Activated CD4-positive, alpha-beta T cell treated with anti-CD3 and anti-CD28 coated beads for 36 hours (primary cell): ENCODE data around the gene SEC61A2. TPM values are rescaled to one million over a fixed set of nuclear protein-coding genes. Genes with fewer than 3 reads are reported as not detected.

Experiments
- ATAC-seq: fragments of 200-7000 bp; cut with Tn5 transposase; one replicate; pipeline ENCODE4 v1.10.0; 2021; ENCODE audit warnings: mild to moderate bottlenecking, moderate library complexity
- CTCF ChIA-PET: fragments of 350-600 bp; sonication (Branson Sonifier 250); formaldehyde crosslinking; loops from one replicate; lab custom pipeline; 2021; ENCODE audit warnings: antibody characterized with exemption; lab: Charles Lee
- POLR2A ChIA-PET: fragments of 350-600 bp; sonication (Branson Sonifier 250); formaldehyde crosslinking; loops from one replicate; lab custom pipeline; 2021; ENCODE audit warnings: antibody characterized with exemption, inconsistent platforms; lab: Charles Lee
- DNase-seq: peaks from one replicate; pipeline ENCODE4 v3.0.0-alpha.2; 2020
- H3K27ac Mint-ChIP-seq: one replicate; pipeline ENCODE4 v1.8.0; 2021; ENCODE audit warnings: mixed read lengths
- H3K27me3 Mint-ChIP-seq: one replicate; pipeline ENCODE4 v1.8.0; 2021; ENCODE audit warnings: mixed read lengths
- H3K36me3 Mint-ChIP-seq: one replicate; pipeline ENCODE4 v1.8.0; 2021; ENCODE audit warnings: low read depth, mixed read lengths
- H3K4me1 Mint-ChIP-seq: one replicate; pipeline ENCODE4 v1.8.0; 2021; ENCODE audit warnings: mixed read lengths
- H3K4me3 Mint-ChIP-seq: one replicate; pipeline ENCODE4 v1.8.0; 2021; ENCODE audit warnings: mild to moderate bottlenecking, moderate library complexity, mixed read lengths
- H3K9me3 Mint-ChIP-seq: one replicate; pipeline ENCODE4 v1.8.0; 2021; ENCODE audit warnings: low read depth, mixed read lengths
- intact Hi-C, 2 experiments: fragments of 100-400 bp; cut with DNase I in 1 of 2; cut with micrococcal nuclease in 1 of 2; formaldehyde crosslinking; loops; one replicate each; pipeline versions ENCODE4 v1.14.2 to v1.15.1; 2022 to 2024; cut with DNase I, micrococcal nuclease
- total RNA-seq, 2 experiments: library from RNA; stranded (reverse); gene quantifications; one replicate each; pipeline ENCODE4 v1.2.3, GENCODE V29; 2021

SEC61A2 gene
- total RNA-seq, 2 experiments from 2014 or later: 11.3 to 12.0 TPM

DNA sequence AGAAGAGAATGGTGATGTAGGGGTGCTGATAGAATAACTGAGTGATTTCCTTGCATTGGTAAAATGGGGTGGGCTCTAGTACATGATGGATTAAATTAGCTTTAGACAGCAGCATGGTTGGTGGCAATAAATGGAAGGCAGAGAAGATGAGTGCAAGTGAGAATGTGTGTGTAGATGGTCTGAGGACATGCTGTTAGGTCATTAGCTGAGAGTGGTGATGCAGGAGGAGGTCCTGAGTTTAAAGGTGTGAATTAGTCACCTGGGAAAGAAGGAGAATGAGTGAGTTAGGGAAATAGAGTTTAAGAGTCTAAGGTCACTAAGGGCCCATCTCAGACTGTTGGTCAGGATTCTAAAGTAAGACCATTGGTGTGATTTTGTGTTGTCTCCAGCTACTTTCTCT lies 17.9 kb upstream of the SEC61A2 start:
- ATAC-seq (peak; percentile 31), DNase-seq (no peak)
- H3K4me1 Mint-ChIP-seq: peaks cover 33% of the 10 kb centered on the region
- no peaks in the 10 kb centered on the region for H3K27me3 Mint-ChIP-seq
- H3K27ac Mint-ChIP-seq: peak overlapping the region; percentile 65
- POLR2A ChIA-PET: interaction anchor here (0.8 kb wide), 1 partner anchor 11 kb away, joined by 10 read pairs; no protein-coding TSS in a partner anchor
- H3K36me3 Mint-ChIP-seq: peaks cover 31% of the 10 kb centered on the region
- intact Hi-C loops: no loop called here
- CTCF ChIA-PET: interaction anchor here (0.7 kb wide), 2 partner anchors 10 to 68 kb away, joined by 4 read pairs; no protein-coding TSS in a partner anchor
- H3K9me3 Mint-ChIP-seq: no peaks in the 10 kb centered on the region
- no peak overlapping the region for H3K4me3 Mint-ChIP-seq

DNA sequence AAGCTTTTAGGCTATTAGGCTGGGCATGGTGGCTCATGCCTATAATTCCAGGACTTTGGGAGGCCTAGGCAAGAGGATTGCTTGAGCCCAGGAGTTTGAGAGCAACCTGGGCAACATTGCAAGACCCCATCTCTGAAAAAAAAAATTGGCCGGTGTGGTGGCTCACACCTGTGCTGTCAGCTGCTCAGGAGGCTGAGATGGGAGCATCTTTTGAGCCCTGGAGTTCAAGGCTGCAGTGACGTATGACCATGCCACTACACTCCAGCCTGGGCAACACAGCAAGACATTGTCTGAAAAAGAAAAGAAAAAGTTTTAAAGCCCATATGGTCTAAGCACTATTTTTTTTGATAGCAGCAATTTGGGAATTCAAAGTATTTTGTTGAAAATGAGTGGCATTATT lies 15.8 kb upstream of the SEC61A2 start:
- Mint-ChIP-seq H3K4me1 (peaks cover 33% of the 10 kb centered on the region), H3K27me3 (no peaks in the 10 kb centered on the region), H3K9me3 (no peaks in the 10 kb centered on the region), H3K27ac (peak overlapping the region; percentile 64), H3K4me3 (no peak overlapping the region), H3K36me3 (peaks cover 26% of the 10 kb centered on the region)
- POLR2A ChIA-PET: no interaction called here
- ATAC-seq (no peak), DNase-seq (no peak)
- intact Hi-C loops: loop anchor here (1.0 to 2.0 kb wide), 3 partner anchors 9 to 16 kb away; partner anchors contain the start of gene SEC61A2 (in 2 of the 2)
- CTCF ChIA-PET: no interaction called here

DNA sequence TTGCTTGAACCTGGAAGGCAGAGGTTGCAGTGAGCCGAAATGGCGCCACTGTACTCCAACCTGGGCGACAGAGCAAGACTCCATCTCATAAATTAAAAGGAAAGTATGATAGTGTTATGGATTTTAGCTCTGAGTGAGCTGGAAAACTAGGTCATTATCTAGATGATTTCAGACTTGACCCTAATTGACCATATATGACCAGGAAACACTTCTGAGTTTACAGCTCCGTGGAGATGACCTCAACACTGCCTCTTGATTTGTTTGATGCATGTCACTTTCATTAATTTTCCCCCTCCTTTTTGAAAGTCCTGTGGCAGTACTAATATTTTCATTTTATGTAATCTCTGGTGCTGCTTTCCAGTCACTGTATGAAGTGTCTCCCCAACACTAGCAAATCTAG lies 7.8 kb upstream of the SEC61A2 start:
- DNase-seq: no peak
- CTCF ChIA-PET: interaction anchor here (1.2 to 1.9 kb wide), 2 partner anchors 10 to 79 kb away, joined by 3 to 4 read pairs; partner anchors contain the start of gene UPF2
- POLR2A ChIA-PET: no interaction called here

DNA sequence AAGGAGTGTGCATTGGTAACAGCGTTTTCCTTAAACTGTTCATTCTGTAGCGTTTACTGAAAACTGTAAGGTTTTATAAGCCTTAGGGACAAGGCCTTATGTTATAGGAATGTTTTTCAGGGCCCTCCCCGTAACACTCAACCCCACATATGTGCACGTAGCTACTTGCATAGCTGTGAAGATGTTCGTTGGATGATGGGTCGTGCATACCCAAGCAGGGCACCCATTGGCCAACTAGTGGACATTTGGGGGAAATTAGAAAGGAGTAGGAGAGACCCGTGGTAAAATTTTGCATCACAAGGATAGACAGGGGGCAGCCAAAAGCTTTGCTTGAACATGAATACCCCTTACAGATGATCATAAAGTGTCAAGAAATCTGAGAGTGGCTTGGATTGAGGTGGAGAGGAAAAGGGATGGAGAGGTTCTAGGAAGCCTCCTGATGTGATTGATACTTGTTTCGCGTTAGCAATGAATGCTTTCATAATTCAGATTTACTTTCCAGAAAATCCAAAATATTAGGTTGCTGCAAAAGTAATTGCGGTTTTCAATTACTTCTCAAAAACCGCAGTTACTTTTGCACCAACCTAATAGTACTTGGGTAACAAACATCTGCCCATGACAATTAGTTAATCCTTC lies 878 bp downstream of the SEC61A2 start:
- H3K4me1 Mint-ChIP-seq: peaks cover 17% of the 10 kb centered on the region
- intact Hi-C loops: no loop called here
- no peaks in the 10 kb centered on the region for H3K27me3 Mint-ChIP-seq
- peak overlapping the region; percentile 81 for H3K4me3 Mint-ChIP-seq
- H3K9me3 Mint-ChIP-seq: no peaks in the 10 kb centered on the region
- peak overlapping the region; percentile 74 for H3K27ac Mint-ChIP-seq
- ChIA-PET POLR2A (no interaction called here), CTCF (interaction anchor here (0.8 to 1.6 kb wide), 5 partner anchors 10 to 89 kb away, joined by 3 to 6 read pairs (median 3); partner anchors contain the start of genes CDC123 and NUDT5)
- DNase-seq (peak; percentile 53), ATAC-seq (peak; percentile 29)
- peaks cover 16% of the 10 kb centered on the region for H3K36me3 Mint-ChIP-seq

More for the DNA sequence above, 7.8 kb upstream of the SEC61A2 start:
- no peaks in the 10 kb centered on the region for H3K27me3 Mint-ChIP-seq
- peak overlapping the region; percentile 54 for H3K4me3 Mint-ChIP-seq
- H3K27ac Mint-ChIP-seq: peak overlapping the region; percentile 94
- peaks cover 32% of the 10 kb centered on the region for H3K4me1 Mint-ChIP-seq
- intact Hi-C loops: loop anchor here (1.0 to 10.0 kb wide), 12 partner anchors 8 to 983 kb away; partner anchors contain the start of genes DHTKD1 (in 2 of the 2), CAMK1D (in 1 of the 2), OPTN (in 1 of the 2) and UPF2 (in 1 of the 2)
- ATAC-seq: no peak
- H3K9me3 Mint-ChIP-seq: no peaks in the 10 kb centered on the region
- peaks cover 45% of the 10 kb centered on the region for H3K36me3 Mint-ChIP-seq

DNA sequence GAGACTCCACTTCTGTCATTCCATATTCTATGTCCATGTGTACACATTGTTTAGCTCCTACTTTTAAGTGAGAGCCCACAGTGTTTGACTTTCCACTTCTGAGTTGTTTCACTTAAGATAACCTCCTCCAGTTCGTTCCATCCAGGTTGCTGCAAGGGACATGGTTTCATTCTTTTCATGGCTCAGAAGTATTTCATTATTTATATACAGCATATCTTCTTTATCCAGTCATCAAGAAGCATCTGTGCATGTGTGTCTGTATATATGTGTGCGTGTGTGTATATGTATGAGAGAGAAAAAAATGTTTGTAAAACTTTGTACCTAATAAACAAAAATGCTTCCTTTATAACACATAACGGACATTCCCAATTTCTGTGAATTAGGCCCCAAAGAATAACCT lies 6.2 kb downstream of the SEC61A2 start:
- no peak overlapping the region for H3K27ac Mint-ChIP-seq
- POLR2A ChIA-PET: interaction anchor here (0.6 kb wide), 1 partner anchor 123 kb away, joined by 5 read pairs; no protein-coding TSS in a partner anchor

DNA sequence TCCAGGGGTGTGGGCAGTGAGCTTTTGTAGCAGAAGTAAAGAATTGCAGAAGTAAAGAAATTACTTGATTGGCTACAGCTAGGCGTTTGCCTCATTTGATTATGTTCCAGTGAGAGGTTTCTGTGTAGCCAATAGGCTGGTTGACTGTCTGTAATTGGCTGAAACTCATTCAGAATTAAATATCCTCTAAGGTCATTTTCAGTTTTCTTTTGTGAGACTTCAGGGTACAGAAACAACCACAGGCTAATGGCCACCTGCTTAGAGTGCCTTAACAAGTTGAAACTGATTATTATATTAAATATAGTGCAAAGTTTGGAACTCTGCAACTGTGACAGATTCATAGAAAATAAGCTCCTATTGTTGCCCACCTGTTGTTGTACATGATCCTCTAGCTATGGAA lies 10.6 kb downstream of the SEC61A2 start:
- intact Hi-C loops: no loop called here

More for the DNA sequence above, 6.2 kb downstream of the SEC61A2 start:
- H3K4me3 Mint-ChIP-seq: no peak overlapping the region
- no peaks in the 10 kb centered on the region for H3K9me3 Mint-ChIP-seq
- CTCF ChIA-PET: interaction anchor here (0.6 to 1.6 kb wide), 2 partner anchors 15 to 1048 kb away, joined by 3 read pairs; no protein-coding TSS in a partner anchor
- DNase-seq (no peak), ATAC-seq (no peak)
- intact Hi-C loops: no loop called here
- no peaks in the 10 kb centered on the region for H3K27me3 Mint-ChIP-seq
- H3K4me1 Mint-ChIP-seq: peaks cover 8% of the 10 kb centered on the region
- H3K36me3 Mint-ChIP-seq: peaks cover 27% of the 10 kb centered on the region

DNA sequence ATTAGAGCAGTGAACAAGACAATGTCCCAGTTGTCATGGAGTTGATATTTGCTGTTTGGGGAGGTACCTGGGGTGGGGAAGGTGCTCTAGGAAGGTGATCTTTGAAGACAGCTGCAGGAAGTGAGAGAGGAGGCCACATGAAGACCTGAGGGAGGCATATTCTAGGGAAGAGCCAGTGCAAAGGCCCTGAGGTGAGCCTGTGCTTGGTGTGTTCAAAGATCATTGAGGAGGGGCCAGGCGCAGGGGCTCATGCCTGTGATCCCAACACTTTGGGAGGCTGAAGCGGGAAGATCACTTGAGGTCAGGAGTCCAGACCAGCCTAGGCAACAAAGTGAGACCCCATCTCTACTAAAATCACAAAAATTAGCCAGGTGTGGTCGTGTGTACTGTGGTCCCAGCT lies 15.1 kb downstream of the SEC61A2 start:
- Mint-ChIP-seq H3K27ac (no peak overlapping the region), H3K27me3 (no peaks in the 10 kb centered on the region), H3K36me3 (peaks cover 27% of the 10 kb centered on the region), H3K4me1 (no peaks in the 10 kb centered on the region), H3K4me3 (no peak overlapping the region), H3K9me3 (no peaks in the 10 kb centered on the region)
- intact Hi-C loops: no loop called here
- no peak for DNase-seq
- ATAC-seq: no peak
- ChIA-PET POLR2A (no interaction called here), CTCF (no interaction called here)

More for the DNA sequence above, 10.6 kb downstream of the SEC61A2 start:
- no peaks in the 10 kb centered on the region for H3K4me1 Mint-ChIP-seq
- DNase-seq: no peak
- CTCF ChIA-PET: interaction anchor here (0.6 to 1.2 kb wide), 4 partner anchors 9 to 263 kb away, joined by 3 read pairs; no protein-coding TSS in a partner anchor
- no peaks in the 10 kb centered on the region for H3K27me3 Mint-ChIP-seq
- H3K36me3 Mint-ChIP-seq: peaks cover 36% of the 10 kb centered on the region
- no peak overlapping the region for H3K4me3 Mint-ChIP-seq
- H3K27ac Mint-ChIP-seq: no peak overlapping the region
- no peak for ATAC-seq
- H3K9me3 Mint-ChIP-seq: no peaks in the 10 kb centered on the region
- POLR2A ChIA-PET: interaction anchor here (0.7 kb wide), 1 partner anchor 9 kb away, joined by 3 read pairs; no protein-coding TSS in a partner anchor

DNA sequence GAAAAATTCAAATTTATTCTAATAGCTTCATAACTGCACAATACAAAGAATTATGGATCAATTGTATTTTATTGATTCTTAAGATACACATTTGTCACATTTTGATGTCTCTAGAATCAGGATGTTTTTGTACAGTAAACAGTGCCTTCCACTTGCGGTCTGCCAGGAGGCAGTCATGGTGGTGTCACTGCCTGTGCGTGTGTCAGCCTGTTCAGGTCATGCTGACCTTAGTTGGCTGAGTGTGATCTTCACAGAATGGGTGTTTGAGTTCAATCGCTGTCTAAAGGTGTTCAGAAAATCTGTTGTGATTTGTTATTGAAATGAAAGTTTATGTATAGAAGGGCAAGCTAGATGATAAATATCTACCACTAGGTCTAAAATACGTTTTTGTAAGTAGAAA lies 20.7 kb downstream of the SEC61A2 start:
- no peak for ATAC-seq
- Mint-ChIP-seq H3K9me3 (no peaks in the 10 kb centered on the region), H3K36me3 (peaks cover 25% of the 10 kb centered on the region), H3K27me3 (no peaks in the 10 kb centered on the region), H3K4me3 (no peak overlapping the region), H3K4me1 (no peaks in the 10 kb centered on the region), H3K27ac (no peak overlapping the region)
- intact Hi-C loops: no loop called here
- POLR2A ChIA-PET: no interaction called here
- CTCF ChIA-PET: interaction anchor here (0.8 to 1.3 kb wide), 3 partner anchors 12 to 65 kb away, joined by 3 to 5 read pairs (median 4); no protein-coding TSS in a partner anchor
- DNase-seq: no peak

DNA sequence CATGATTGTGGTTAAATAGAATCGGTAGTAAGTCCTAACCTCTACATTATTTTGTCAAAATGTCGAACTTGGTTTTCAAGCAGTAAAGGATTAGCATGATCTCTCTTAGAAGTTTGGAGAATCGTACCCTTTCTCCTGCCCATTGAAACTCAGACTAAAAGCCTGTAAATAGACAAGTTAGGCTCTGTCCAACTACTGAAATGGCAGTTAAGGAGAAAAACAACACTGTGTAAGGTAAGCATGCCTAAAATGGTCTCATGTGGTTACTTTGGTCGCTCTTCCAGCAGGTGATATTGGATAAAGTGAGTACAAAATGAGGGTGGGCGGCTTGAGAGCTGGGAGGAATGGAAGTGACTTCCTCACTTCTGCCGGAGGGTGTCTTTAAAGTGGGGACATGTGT lies 25.0 kb downstream of the SEC61A2 start:
- CTCF ChIA-PET: no interaction called here

DNA sequence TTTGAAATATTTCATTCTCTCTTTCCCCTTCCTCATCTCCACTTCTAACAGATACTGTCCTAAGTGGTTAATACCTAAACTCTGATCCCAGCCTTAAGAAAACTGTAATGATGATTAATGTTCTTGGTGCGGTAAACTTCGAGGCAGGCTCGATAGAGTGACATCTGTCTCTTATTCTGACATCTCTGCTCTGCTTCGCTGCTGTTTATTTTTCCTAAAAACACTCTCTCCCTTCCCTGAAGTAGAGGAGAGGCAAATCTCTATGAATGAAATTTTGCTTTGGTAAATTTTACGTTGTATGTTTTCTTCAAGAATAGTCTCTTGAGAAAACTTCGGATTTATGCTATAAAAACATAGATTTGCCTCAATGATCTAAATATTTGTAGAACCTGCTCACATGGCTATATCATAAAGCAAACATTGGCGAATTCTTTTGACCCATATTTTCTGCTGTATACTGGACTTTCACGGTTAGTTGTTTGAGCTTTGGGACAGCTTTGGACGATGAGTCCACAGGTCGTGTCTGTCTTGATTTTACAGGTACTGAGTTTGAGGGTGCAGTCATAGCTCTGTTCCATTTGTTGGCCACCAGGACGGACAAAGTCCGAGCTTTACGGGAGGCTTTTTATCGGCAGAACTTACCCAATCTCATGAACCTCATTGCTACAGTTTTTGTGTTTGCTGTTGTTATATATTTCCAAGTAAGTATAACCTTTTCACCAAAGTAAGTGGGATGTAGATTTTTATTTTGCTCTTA lies 27.1 kb downstream of the SEC61A2 start:
- CTCF ChIA-PET: interaction anchor here (0.6 kb wide), 1 partner anchor 396 kb away, joined by 6 read pairs; no protein-coding TSS in a partner anchor
- intact Hi-C loops: no loop called here
- no peak overlapping the region for H3K27ac Mint-ChIP-seq

More for the DNA sequence above, 25.0 kb downstream of the SEC61A2 start:
- H3K27me3 Mint-ChIP-seq: no peaks in the 10 kb centered on the region
- no peak for DNase-seq
- no peaks in the 10 kb centered on the region for H3K4me1 Mint-ChIP-seq
- no peak overlapping the region for H3K27ac Mint-ChIP-seq
- H3K36me3 Mint-ChIP-seq: peaks cover 29% of the 10 kb centered on the region
- H3K9me3 Mint-ChIP-seq: no peaks in the 10 kb centered on the region
- no peak for ATAC-seq
- no peak overlapping the region for H3K4me3 Mint-ChIP-seq
- POLR2A ChIA-PET: no interaction called here
- intact Hi-C loops: no loop called here

DNA sequence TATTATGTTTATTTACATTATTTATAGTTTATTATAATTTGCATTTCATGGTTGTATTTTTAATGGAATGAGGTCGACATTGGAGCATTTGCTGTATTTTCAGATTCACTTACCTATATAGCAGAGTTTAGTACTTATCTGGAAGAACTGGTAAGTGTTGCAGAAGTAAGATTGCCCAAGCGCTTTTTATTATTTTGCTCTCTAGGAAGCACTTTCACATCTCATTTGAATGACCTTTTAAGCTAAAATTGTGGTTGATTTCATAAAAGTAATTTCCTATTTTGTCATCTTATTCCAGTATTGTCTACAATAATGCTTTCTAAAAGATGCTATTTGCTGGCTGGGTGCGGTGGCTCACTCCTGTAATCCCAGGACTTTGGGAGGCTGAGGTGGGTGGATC lies 28.6 kb downstream of the SEC61A2 start:
- Mint-ChIP-seq H3K4me3 (no peak overlapping the region), H3K9me3 (no peaks in the 10 kb centered on the region), H3K27ac (no peak overlapping the region), H3K36me3 (peaks cover 40% of the 10 kb centered on the region), H3K4me1 (peaks cover 2% of the 10 kb centered on the region), H3K27me3 (no peaks in the 10 kb centered on the region)
- CTCF ChIA-PET: interaction anchor here (0.6 kb wide), 1 partner anchor 12 kb away, joined by 4 read pairs; no protein-coding TSS in a partner anchor
- intact Hi-C loops: no loop called here
- DNase-seq (no peak), ATAC-seq (no peak)
- POLR2A ChIA-PET: no interaction called here

More for the DNA sequence above, 27.1 kb downstream of the SEC61A2 start:
- DNase-seq (no peak), ATAC-seq (no peak)
- Mint-ChIP-seq H3K36me3 (peaks cover 29% of the 10 kb centered on the region), H3K4me1 (peaks cover 2% of the 10 kb centered on the region), H3K9me3 (no peaks in the 10 kb centered on the region), H3K27me3 (no peaks in the 10 kb centered on the region), H3K4me3 (no peak overlapping the region)
- POLR2A ChIA-PET: no interaction called here
